Nasal cavity respiratory epithelium epithelial cell of viscerocranial mucosa (primary cell): ENCODE results near the gene IL1RL1. TPM values are rescaled to one million over a fixed set of nuclear protein-coding genes. Genes with fewer than 3 reads are reported as not detected.

Experiments
- total RNA-seq: library from RNA; depleted of rRNA; stranded (reverse); fragments of >200 nt; gene quantifications from 2 replicates; pipeline ENCODE4 v1.2.3, GENCODE V29; 2014

Gene IL1RL1
- total RNA-seq, result 3.0 and 53.3 TPM in 2 replicates

DNA sequence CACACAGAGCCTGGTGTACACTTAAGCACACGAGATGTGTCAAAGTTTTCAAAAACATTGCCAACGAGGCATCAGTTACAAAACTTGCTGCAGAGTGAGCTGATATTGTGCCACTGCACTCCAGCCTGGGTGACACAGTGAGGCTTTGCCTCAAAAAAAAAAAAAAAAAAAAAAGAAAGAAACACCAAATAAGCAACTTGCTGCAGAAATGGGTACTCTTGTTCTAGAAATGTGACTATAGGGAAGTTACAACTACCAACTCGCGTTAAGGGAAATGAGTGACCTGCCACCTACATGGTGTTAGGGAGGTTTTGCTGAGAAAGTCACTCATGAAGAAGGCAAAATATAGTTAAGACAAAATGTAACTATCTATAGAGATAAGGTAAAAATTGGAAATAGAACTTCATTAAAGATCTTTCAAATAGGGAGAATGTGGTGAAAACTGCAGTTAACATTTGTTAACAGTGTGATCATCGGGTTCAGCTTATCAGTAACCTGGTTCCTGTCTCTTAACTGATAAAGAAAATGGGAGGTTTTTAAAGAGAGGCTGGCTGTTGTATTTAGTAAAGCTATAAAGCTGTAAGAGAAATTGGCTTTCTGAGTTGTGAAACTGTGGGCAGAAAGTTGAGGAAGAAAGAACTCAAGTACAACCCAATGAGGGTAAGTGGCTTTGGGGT is at the start of gene IL1RL1:
IL1RL1 (plus strand) TSS at position 600 of the 677 bp plus-strand sequence. CDS start 26,702 bp downstream, outside the sequence.

DNA sequence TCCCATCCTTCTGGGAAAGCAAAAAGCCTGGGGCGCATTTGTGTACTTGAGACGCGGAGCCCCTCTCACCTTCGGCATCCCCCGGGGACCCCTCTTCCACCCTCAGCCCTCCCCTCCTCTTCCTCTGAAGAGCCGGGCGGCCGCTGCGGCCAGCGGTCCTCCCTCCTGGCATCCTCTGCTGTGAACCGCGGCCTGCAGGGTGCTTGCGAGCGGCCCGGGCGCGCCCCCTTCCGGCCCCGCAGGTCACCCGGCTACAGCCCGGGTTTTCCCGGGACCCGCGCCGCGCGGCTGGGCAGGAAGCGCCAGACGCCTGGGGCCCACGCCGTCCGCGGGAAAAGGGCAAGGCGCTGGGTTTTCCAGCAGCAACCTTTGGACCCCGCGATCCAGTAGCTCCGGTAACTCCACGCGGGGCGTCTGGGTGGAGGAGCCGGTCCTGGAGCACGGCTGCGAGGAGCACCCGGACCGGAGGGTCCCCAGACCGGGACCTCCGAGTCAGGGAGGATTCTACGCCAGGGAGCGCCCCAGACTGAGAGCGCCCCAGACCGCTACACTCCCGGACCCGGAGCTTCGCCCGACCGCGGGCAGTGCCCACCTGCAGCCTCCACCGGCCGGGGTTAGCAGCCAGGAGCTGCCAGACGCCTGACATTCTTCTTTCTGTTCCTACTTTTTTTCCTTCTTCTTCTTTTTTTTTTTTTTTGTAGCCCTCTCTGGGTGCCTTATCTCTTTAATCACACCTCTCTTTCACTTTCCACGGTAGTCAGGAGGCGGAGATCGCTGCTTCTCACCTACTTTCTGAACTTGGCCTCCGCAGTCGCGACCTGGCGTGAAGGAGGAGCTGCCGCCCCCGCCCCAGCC is 44.4 kb downstream of the IL1RL1 start, which contains the start of gene IL18R1:
IL18R1 (plus strand) TSS at position 271 of the 855 bp plus-strand sequence. CDS start 6,865 bp downstream, outside the sequence.

Other genes with a start within 250 kb of the IL1RL1 start
- 1.4 and 22.9 TPM in 2 replicates for gene IL1R1, start 168.8 kb upstream of the IL1RL1 start, total RNA-seq
- 3.1 and 6.3 TPM in 2 replicates for gene IL1RL2, start 124.5 kb upstream of the IL1RL1 start, total RNA-seq
- gene IL18R1, start 44.2 kb downstream of the IL1RL1 start, total RNA-seq, result 5.5 and 9.5 TPM in 2 replicates
- 0.21 TPM in 1 of 2 replicates, not detected in the other for gene IL18RAP, start 111.6 kb downstream of the IL1RL1 start, total RNA-seq
- 0.07 TPM in 1 of 2 replicates, not detected in the other for gene SLC9A4, start 161.7 kb downstream of the IL1RL1 start, total RNA-seq